HG02981 (cell line): Measurements from ENCODE around the gene ALOXE3.
"Not testable (repeated sequence)": the region's sequence is repeated elsewhere in the genome, so short reads cannot be mapped to it uniquely, and the experiment has no call there.

Experiments
- ATAC-seq: cut with Tn5 transposase; IDR thresholded peaks from one replicate; pipeline ENCODE4 v1.9.1; 2021; ENCODE audit warnings: mild to moderate bottlenecking, moderate library complexity; ENCODE audit not compliant: unreplicated experiment

The ALOXE3 gene

GRCh38 chr17:8073627-8074484, 44.5 kb downstream of the ALOXE3 start:
- ATAC-seq = no peak

GRCh38 chr17:8072729-8073461, 45.4 kb downstream of the ALOXE3 start:
- ATAC-seq = no peak

GRCh38 chr17:8072341-8072728, 46.0 kb downstream of the ALOXE3 start:
- ATAC-seq = no peak

GRCh38 chr17:8071496-8071895, 46.8 kb downstream of the ALOXE3 start:
- no peak for ATAC-seq

- no peak for ATAC-seq
Measured at GRCh38 chr17:8069587-8069860, 48.8 kb downstream of the ALOXE3 start.

GRCh38 chr17:8068736-8069586, 49.4 kb downstream of the ALOXE3 start:
- no peak for ATAC-seq

- ATAC-seq = no peak
Measured at GRCh38 chr17:8067806-8068205, 50.5 kb downstream of the ALOXE3 start.

GRCh38 chr17:8066841-8067775, 51.2 kb downstream of the ALOXE3 start:
- no peak for ATAC-seq

GRCh38 chr17:8064561-8065019, 53.7 kb downstream of the ALOXE3 start:
- ATAC-seq = no peak

- no peak for ATAC-seq
Measured at GRCh38 chr17:8063761-8064534, 54.4 kb downstream of the ALOXE3 start.

- ATAC-seq = no peak
Measured at GRCh38 chr17:8062807-8063483, 55.4 kb downstream of the ALOXE3 start.

GRCh38 chr17:8062435-8062806, 55.9 kb downstream of the ALOXE3 start:
- no peak for ATAC-seq

GRCh38 chr17:8061851-8062250, 56.5 kb downstream of the ALOXE3 start:
- ATAC-seq = not testable (repeated sequence)

- no peak for ATAC-seq
Measured at GRCh38 chr17:8060274-8060673, 58.0 kb downstream of the ALOXE3 start.

GRCh38 chr17:8059131-8059530, 59.2 kb downstream of the ALOXE3 start:
- ATAC-seq = no peak

GRCh38 chr17:8057691-8058114, 60.6 kb downstream of the ALOXE3 start:
- ATAC-seq = no peak

GRCh38 chr17:8056976-8057625, 61.2 kb downstream of the ALOXE3 start:
- no peak for ATAC-seq

GRCh38 chr17:8056232-8056975, 61.9 kb downstream of the ALOXE3 start:
- ATAC-seq = no peak
